Gastrocnemius medialis (tissue), 4 donors: ENCODE results near the gene PHF2.

Source experiments
- POLR2A ChIP-seq, 2 donors: fragments of 450-650 bp; IDR thresholded peaks; one replicate each; pipeline ENCODE4 v1.6.1; 2017; ENCODE audit warnings: antibody characterized with exemption in 2 of 2, mild to moderate bottlenecking in 2 of 2, moderate library complexity in 2 of 2
- TF ChIP-seq, protein P1 (sequence below), 5 experiments: fragments of 450-650 bp in 3 of 5; fragments of 200-600 bp in 2 of 5; sonication (generic) in 2 of 5; IDR thresholded peaks in 4 of 5; conservative IDR thresholded peaks in 1 of 5; 1 replicate in 4 of 5; 2 replicates in 1 of 5; pipeline ENCODE4 v1.5.1; 2016 to 2019; ENCODE audit warnings: antibody characterized with exemption in 5 of 5, mild to moderate bottlenecking in 3 of 5, moderate library complexity in 3 of 5

DNA sequence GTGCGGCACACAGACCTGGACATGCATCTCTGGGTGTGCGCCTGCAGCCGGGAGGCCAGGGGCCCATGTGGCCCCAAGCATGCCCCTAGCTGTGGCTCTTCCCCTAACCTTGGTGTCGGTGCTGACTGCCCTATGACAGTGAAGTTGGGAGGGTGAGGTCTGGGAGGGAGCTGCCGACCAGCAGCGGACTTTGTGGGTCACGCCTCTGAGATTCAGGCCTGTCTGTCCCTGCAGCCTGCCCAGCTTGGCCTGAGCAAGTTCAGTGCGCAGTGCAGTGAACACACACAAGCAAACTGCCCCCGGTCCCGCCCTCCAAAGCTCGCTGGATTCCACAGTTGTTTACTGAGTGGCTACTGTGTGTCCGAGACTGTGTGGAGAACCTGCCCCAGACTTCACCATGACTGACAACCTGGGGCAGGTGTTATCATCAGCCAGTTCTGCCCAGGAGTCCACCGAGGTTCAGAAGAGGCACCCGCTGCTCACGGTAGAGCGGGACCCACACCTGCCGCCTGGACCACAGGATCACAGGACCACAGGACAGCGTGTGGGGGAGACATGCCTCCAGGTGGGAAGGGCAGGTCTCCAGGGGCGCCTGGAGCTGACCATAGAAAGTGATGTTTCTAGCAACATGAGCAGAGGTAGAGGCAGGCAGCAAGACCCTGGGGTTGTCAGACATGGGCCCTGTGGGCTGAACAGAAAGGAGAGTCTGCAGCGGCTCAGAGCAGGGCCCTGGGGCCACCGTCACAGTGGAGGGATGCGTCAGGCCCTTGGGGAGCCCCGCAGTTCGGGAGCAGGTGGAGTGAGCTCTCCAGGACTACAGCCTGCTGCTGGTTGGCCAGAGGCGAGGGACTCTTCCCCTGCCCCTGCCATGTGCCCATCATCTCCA lies 105.1 kb downstream of the PHF2 start:
- no peak for TF ChIP-seq POLR2A (IDR thresholded peaks at IDR 0.05)
- TF ChIP-seq, protein P1, sequence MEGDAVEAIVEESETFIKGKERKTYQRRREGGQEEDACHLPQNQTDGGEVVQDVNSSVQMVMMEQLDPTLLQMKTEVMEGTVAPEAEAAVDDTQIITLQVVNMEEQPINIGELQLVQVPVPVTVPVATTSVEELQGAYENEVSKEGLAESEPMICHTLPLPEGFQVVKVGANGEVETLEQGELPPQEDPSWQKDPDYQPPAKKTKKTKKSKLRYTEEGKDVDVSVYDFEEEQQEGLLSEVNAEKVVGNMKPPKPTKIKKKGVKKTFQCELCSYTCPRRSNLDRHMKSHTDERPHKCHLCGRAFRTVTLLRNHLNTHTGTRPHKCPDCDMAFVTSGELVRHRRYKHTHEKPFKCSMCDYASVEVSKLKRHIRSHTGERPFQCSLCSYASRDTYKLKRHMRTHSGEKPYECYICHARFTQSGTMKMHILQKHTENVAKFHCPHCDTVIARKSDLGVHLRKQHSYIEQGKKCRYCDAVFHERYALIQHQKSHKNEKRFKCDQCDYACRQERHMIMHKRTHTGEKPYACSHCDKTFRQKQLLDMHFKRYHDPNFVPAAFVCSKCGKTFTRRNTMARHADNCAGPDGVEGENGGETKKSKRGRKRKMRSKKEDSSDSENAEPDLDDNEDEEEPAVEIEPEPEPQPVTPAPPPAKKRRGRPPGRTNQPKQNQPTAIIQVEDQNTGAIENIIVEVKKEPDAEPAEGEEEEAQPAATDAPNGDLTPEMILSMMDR (IDR thresholded peaks at IDR 0.05 in 4 of 5, conservative IDR thresholded peaks at IDR 0.05 in 1 of 5) = no peak
